GM23338 (cell line): ENCODE measurements around the gene SLC2A4RG. TPM values are rescaled to one million over a fixed set of nuclear protein-coding genes. Genes with fewer than 3 reads are reported as not detected.
A peak's percentile ranks its signal among the peaks of the same experiment; 100 is the strongest.

ENCODE experiments used
- ATAC-seq: fragments of 200-7000 bp; cut with Tn5 transposase; 3 replicates; pipeline ENCODE4 v1.9.1; 2020
- DNase-seq: peaks from one replicate; pipeline ENCODE4 v3.0.0-alpha.2; 2015; ENCODE audit warnings: low spot score
- H2AFZ ChIP-seq: fragments of 200-600 bp; sonication (generic); 2 replicates; pipeline ENCODE4 v1.8.0; 2016; ENCODE audit warnings: antibody characterized with exemption, mild to moderate bottlenecking, moderate library complexity
- H3F3A ChIP-seq: fragments of 200-600 bp; sonication (generic); replicated peaks from 2 replicates; pipeline ENCODE4 v1.8.0; 2017; ENCODE audit warnings: antibody characterized with exemption, mixed run types, low read depth
- H3K27ac ChIP-seq: fragments of 200-600 bp; sonication (generic); 2 replicates; pipeline ENCODE4 v1.6.1; 2016; ENCODE audit warnings: low read depth
- H3K27me3 ChIP-seq: fragments of 200-600 bp; sonication (generic); 2 replicates; pipeline ENCODE4 v1.8.0; 2016; ENCODE audit warnings: mild to moderate bottlenecking, mixed run types, moderate library complexity; ENCODE audit not compliant: insufficient read depth
- H3K36me3 ChIP-seq: fragments of 200-600 bp; sonication (generic); 2 replicates; pipeline ENCODE4 v1.8.0; 2016; ENCODE audit warnings: mild to moderate bottlenecking; ENCODE audit not compliant: insufficient read depth
- H3K4me1 ChIP-seq: fragments of 200-600 bp; sonication (generic); 2 replicates; pipeline ENCODE4 v1.8.0; 2016; ENCODE audit warnings: mild to moderate bottlenecking, moderate library complexity; ENCODE audit not compliant: insufficient read depth
- H3K4me2 ChIP-seq: fragments of 200-600 bp; sonication (generic); 2 replicates; pipeline ENCODE4 v1.7.1; 2017; ENCODE audit warnings: mixed run types
- H3K4me3 ChIP-seq: fragments of 200-600 bp; sonication (generic); 2 replicates; pipeline ENCODE4 v1.6.1; 2016; ENCODE audit warnings: mixed run types
- H3K79me2 ChIP-seq: fragments of 200-600 bp; sonication (generic); replicated peaks from 2 replicates; pipeline ENCODE4 v1.8.0; 2017; ENCODE audit warnings: mild to moderate bottlenecking; ENCODE audit not compliant: insufficient read depth
- H3K9me2 ChIP-seq: fragments of 200-600 bp; sonication (generic); 2 replicates; pipeline ENCODE4 v1.8.0; 2017; ENCODE audit not compliant: insufficient read depth
- H4K20me1 ChIP-seq: fragments of 200-600 bp; sonication (generic); replicated peaks from 2 replicates; pipeline ENCODE4 v1.8.0; 2017; ENCODE audit warnings: mild to moderate bottlenecking; ENCODE audit not compliant: insufficient read depth
- H3K27ac Mint-ChIP-seq: 2 replicates; pipeline ENCODE4 v1.8.0; 2020; ENCODE audit warnings: inconsistent platforms, mild to moderate bottlenecking, moderate library complexity, mixed read lengths
- H3K27me3 Mint-ChIP-seq: 3 replicates; pipeline ENCODE4 v1.8.0; 2022; ENCODE audit warnings: low read depth, mild to moderate bottlenecking, moderate library complexity, mixed read lengths, inconsistent platforms; ENCODE audit not compliant: insufficient read depth, poor library complexity
- H3K36me3 Mint-ChIP-seq: 3 replicates; pipeline ENCODE4 v1.8.0; 2021; ENCODE audit warnings: low read depth, mild to moderate bottlenecking, inconsistent platforms, moderate library complexity, mixed read lengths
- H3K4me1 Mint-ChIP-seq: 3 replicates; pipeline ENCODE4 v1.8.0; 2020; ENCODE audit warnings: mild to moderate bottlenecking, inconsistent platforms, mixed read lengths
- H3K4me3 Mint-ChIP-seq: 3 replicates; pipeline ENCODE4 v1.8.0; 2021; ENCODE audit warnings: moderate library complexity, mild to moderate bottlenecking, inconsistent platforms, mixed read lengths
- H3K9me3 Mint-ChIP-seq: 3 replicates; pipeline ENCODE4 v1.8.0; 2020; ENCODE audit warnings: moderate library complexity, mild to moderate bottlenecking, inconsistent platforms, mixed read lengths
- CREB1 ChIP-seq: fragments of 250-450 bp; sonication (Bioruptor Pico); IDR thresholded peaks from 2 replicates; pipeline ENCODE4 v1.5.0; 2020; ENCODE audit warnings: low read depth, mild to moderate bottlenecking, moderate library complexity
- EZH2 ChIP-seq: fragments of 200-600 bp; sonication (generic); IDR thresholded peaks from one replicate; pipeline ENCODE4 v1.8.0; 2017; ENCODE audit warnings: antibody characterized with exemption, mild to moderate bottlenecking, low read depth; ENCODE audit not compliant: unreplicated experiment
- JUNB ChIP-seq: IDR thresholded peaks from one replicate; pipeline ENCODE4 v1.6.1; 2016; ENCODE audit warnings: antibody characterized with exemption; ENCODE audit not compliant: unreplicated experiment
- POLR2AphosphoS5 ChIP-seq: IDR thresholded peaks from 2 replicates; pipeline ENCODE4 v1.6.1; 2016; ENCODE audit warnings: antibody characterized with exemption, low read depth
- polyA plus RNA-seq: library from polyadenylated mRNA; unstranded; fragments of >200 nt; fragmentation: Nextera tagmentation; extraction: Ambion mirVana; gene quantifications from 2 replicates; pipeline ENCODE4 v1.2.1, GENCODE V29; 2016
- total RNA-seq: library from RNA; depleted of rRNA; stranded (reverse); fragments of >200 nt; shearing (Covaris generic); gene quantifications from 2 replicates; pipeline ENCODE4 v1.2.3, GENCODE V29; 2014
- TF ChIP-seq, protein P1 (sequence below): IDR thresholded peaks from 2 replicates; pipeline ENCODE4 v1.6.1; 2016; ENCODE audit warnings: antibody characterized with exemption
- TF ChIP-seq, protein P2 (sequence below): IDR thresholded peaks from one replicate; pipeline ENCODE4 v1.6.1; 2018; ENCODE audit warnings: antibody characterized with exemption; ENCODE audit not compliant: unreplicated experiment
- TF ChIP-seq, protein P3 (sequence below): fragments of 250-450 bp; sonication (Bioruptor Pico); IDR thresholded peaks from 2 replicates; pipeline ENCODE4 v1.5.0; 2020; ENCODE audit warnings: mild to moderate bottlenecking, moderate library complexity

Gene SLC2A4RG
- total and polyA plus RNA-seq, 2 experiments from 2014 or later = 22.8 to 42.0 TPM

DNA sequence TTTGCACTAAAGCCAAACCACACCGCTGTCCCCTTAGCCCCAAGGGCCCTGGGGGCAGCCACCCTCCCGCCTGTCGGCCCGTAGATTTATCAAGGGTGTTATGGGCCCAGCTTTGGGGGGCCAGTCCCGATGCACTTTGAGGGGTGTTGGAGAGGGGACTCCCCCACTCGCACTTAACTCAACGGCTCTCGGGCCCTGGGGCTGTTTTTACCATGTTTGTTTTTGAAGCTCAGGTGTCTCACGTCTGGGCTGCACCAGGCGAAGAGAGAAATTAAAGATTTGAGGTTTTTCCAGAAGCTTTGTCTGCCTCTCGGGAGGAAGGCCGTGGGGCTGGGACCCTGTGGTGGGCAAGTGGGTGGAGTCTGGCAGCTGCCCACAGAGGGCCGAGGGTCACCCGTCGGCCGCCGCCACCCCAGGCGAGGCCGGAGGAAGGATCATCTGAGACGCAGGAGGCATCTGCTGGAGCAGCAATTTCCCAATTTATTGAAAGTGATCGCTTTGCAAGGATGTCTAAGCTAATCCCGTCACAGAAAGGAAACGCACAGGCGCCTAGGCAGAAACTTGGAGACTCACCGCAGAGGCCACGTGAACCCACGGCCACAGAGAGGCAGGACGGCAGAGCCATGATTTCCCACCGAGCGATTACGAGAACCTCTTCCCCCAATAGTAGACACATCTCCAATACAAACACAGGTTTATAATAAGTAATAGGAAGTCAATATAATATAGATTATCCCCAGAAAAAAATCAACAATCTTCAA lies 3.8 kb downstream of the SLC2A4RG start:
- no peak overlapping the region for H3K4me3 ChIP-seq
- H3K27me3 Mint-ChIP-seq = peaks cover 5% of the 10 kb centered on the region
- no peaks in the 10 kb centered on the region; the same call in 2 of the 3 replicates for H3K4me1 Mint-ChIP-seq
- H3K27me3 ChIP-seq = peaks cover 2% of the 10 kb centered on the region; the same call in 1 of the 2 replicates
- no peak overlapping the region; the same call in 2 of the 3 replicates for H3K4me3 Mint-ChIP-seq
- H3K9me2 ChIP-seq = no peaks in the 10 kb centered on the region
- H3K36me3 ChIP-seq = no peaks in the 10 kb centered on the region
- TF ChIP-seq EZH2 (no peak), JUNB (no peak), POLR2AphosphoS5 (no peak), CREB1 (CRISPR knock-in tag) (no peak)
- TF ChIP-seq, protein P1, sequence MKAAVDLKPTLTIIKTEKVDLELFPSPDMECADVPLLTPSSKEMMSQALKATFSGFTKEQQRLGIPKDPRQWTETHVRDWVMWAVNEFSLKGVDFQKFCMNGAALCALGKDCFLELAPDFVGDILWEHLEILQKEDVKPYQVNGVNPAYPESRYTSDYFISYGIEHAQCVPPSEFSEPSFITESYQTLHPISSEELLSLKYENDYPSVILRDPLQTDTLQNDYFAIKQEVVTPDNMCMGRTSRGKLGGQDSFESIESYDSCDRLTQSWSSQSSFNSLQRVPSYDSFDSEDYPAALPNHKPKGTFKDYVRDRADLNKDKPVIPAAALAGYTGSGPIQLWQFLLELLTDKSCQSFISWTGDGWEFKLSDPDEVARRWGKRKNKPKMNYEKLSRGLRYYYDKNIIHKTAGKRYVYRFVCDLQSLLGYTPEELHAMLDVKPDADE = no peak
- TF ChIP-seq, protein P2, sequence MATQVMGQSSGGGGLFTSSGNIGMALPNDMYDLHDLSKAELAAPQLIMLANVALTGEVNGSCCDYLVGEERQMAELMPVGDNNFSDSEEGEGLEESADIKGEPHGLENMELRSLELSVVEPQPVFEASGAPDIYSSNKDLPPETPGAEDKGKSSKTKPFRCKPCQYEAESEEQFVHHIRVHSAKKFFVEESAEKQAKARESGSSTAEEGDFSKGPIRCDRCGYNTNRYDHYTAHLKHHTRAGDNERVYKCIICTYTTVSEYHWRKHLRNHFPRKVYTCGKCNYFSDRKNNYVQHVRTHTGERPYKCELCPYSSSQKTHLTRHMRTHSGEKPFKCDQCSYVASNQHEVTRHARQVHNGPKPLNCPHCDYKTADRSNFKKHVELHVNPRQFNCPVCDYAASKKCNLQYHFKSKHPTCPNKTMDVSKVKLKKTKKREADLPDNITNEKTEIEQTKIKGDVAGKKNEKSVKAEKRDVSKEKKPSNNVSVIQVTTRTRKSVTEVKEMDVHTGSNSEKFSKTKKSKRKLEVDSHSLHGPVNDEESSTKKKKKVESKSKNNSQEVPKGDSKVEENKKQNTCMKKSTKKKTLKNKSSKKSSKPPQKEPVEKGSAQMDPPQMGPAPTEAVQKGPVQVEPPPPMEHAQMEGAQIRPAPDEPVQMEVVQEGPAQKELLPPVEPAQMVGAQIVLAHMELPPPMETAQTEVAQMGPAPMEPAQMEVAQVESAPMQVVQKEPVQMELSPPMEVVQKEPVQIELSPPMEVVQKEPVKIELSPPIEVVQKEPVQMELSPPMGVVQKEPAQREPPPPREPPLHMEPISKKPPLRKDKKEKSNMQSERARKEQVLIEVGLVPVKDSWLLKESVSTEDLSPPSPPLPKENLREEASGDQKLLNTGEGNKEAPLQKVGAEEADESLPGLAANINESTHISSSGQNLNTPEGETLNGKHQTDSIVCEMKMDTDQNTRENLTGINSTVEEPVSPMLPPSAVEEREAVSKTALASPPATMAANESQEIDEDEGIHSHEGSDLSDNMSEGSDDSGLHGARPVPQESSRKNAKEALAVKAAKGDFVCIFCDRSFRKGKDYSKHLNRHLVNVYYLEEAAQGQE = no peak
- TF ChIP-seq, protein P3, sequence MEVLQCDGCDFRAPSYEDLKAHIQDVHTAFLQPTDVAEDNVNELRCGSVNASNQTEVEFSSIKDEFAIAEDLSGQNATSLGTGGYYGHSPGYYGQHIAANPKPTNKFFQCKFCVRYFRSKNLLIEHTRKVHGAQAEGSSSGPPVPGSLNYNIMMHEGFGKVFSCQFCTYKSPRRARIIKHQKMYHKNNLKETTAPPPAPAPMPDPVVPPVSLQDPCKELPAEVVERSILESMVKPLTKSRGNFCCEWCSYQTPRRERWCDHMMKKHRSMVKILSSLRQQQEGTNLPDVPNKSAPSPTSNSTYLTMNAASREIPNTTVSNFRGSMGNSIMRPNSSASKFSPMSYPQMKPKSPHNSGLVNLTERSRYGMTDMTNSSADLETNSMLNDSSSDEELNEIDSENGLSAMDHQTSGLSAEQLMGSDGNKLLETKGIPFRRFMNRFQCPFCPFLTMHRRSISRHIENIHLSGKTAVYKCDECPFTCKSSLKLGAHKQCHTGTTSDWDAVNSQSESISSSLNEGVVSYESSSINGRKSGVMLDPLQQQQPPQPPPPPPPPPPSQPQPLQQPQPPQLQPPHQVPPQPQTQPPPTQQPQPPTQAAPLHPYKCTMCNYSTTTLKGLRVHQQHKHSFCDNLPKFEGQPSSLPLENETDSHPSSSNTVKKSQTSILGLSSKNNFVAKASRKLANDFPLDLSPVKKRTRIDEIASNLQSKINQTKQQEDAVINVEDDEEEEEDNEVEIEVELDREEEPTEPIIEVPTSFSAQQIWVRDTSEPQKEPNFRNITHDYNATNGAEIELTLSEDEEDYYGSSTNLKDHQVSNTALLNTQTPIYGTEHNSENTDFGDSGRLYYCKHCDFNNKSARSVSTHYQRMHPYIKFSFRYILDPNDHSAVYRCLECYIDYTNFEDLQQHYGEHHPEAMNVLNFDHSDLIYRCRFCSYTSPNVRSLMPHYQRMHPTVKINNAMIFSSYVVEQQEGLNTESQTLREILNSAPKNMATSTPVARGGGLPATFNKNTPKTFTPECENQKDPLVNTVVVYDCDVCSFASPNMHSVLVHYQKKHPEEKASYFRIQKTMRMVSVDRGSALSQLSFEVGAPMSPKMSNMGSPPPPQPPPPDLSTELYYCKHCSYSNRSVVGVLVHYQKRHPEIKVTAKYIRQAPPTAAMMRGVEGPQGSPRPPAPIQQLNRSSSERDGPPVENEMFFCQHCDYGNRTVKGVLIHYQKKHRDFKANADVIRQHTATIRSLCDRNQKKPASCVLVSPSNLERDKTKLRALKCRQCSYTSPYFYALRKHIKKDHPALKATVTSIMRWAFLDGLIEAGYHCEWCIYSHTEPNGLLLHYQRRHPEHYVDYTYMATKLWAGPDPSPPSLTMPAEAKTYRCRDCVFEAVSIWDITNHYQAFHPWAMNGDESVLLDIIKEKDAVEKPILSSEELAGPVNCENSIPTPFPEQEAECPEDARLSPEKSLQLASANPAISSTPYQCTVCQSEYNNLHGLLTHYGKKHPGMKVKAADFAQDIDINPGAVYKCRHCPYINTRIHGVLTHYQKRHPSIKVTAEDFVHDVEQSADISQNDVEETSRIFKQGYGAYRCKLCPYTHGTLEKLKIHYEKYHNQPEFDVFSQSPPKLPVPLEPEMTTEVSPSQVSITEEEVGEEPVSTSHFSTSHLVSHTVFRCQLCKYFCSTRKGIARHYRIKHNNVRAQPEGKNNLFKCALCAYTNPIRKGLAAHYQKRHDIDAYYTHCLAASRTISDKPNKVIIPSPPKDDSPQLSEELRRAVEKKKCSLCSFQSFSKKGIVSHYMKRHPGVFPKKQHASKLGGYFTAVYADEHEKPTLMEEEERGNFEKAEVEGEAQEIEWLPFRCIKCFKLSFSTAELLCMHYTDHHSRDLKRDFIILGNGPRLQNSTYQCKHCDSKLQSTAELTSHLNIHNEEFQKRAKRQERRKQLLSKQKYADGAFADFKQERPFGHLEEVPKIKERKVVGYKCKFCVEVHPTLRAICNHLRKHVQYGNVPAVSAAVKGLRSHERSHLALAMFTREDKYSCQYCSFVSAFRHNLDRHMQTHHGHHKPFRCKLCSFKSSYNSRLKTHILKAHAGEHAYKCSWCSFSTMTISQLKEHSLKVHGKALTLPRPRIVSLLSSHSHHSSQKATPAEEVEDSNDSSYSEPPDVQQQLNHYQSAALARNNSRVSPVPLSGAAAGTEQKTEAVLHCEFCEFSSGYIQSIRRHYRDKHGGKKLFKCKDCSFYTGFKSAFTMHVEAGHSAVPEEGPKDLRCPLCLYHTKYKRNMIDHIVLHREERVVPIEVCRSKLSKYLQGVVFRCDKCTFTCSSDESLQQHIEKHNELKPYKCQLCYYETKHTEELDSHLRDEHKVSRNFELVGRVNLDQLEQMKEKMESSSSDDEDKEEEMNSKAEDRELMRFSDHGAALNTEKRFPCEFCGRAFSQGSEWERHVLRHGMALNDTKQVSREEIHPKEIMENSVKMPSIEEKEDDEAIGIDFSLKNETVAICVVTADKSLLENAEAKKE = no peak
- DNase-seq (no peak), ATAC-seq (no peak)
- no peak overlapping the region for H3K4me2 ChIP-seq
- no peak overlapping the region for H3K27ac Mint-ChIP-seq
- H3F3A ChIP-seq = peaks cover 14% of the 10 kb centered on the region; the same call in 1 of the 2 replicates
- H2AFZ ChIP-seq = no peak overlapping the region
- no peaks in the 10 kb centered on the region for H4K20me1 ChIP-seq
- H3K36me3 Mint-ChIP-seq = peaks cover 8% of the 10 kb centered on the region
- 0 out of 2 replicates have a peak overlapping the region, but pooled peaks have one; percentile 63 for H3K27ac ChIP-seq
- no peaks in the 10 kb centered on the region for H3K79me2 ChIP-seq
- H3K4me1 ChIP-seq = peaks cover 7% of the 10 kb centered on the region; the same call in 1 of the 2 replicates
- H3K9me3 Mint-ChIP-seq = no peaks in the 10 kb centered on the region; the same call in 2 of the 3 replicates
